Measurements from ENCODE around the gene SMG5.
"Not testable (repeated sequence)": the region's sequence is repeated elsewhere in the genome, so short reads cannot be mapped to it uniquely, and the experiment has no call there.

The SMG5 gene

GRCh38 chr1:156245451-156246232 is 37.0 kb downstream of the SMG5 start:
- DNase-seq (ENCODE audit: low read depth in 3 of 3), result no peak

GRCh38 chr1:156244712-156245111 is 37.9 kb downstream of the SMG5 start:
- DNase-seq (ENCODE audit: low read depth in 3 of 3), result no peak

GRCh38 chr1:156244126-156244525 is 38.5 kb downstream of the SMG5 start:
- no peak for DNase-seq (ENCODE audit: low read depth in 3 of 3)

GRCh38 chr1:156242738-156243137 is 39.9 kb downstream of the SMG5 start:
- DNase-seq (ENCODE audit: low read depth in 3 of 3), result no peak

- no peak for DNase-seq (ENCODE audit: low read depth in 3 of 3)
These were observed 40.7 kb downstream of the SMG5 start, which contains the start of gene BGLAP for GRCh38 chr1:156241926-156242325. BGLAP (plus strand) TSS chr1:156242184; CDS start chr1:156242232, 48 bp downstream.

GRCh38 chr1:156241311-156241811 is 41.3 kb downstream of the SMG5 start:
- no peak for DNase-seq (ENCODE audit: low read depth in 3 of 3)

- no peak for DNase-seq (ENCODE audit: low read depth in 3 of 3)
These were observed 44.4 kb downstream of the SMG5 start for GRCh38 chr1:156238248-156238647.

- DNase-seq (ENCODE audit: low read depth in 3 of 3), result no peak
These were observed 46.5 kb downstream of the SMG5 start for GRCh38 chr1:156236164-156236563.

GRCh38 chr1:156233426-156234127 is 49.0 kb downstream of the SMG5 start:
- no peak for DNase-seq (ENCODE audit: low read depth in 3 of 3)

- DNase-seq (ENCODE audit: low read depth in 3 of 3), result no peak
These were observed 50.3 kb downstream of the SMG5 start for GRCh38 chr1:156232201-156232894.

GRCh38 chr1:156230473-156230837 is 52.2 kb downstream of the SMG5 start:
- no peak for DNase-seq (ENCODE audit: low read depth in 3 of 3)

- no peak for DNase-seq (ENCODE audit: low read depth in 3 of 3)
These were observed 52.7 kb downstream of the SMG5 start for GRCh38 chr1:156229809-156230472.

GRCh38 chr1:156228501-156228900 is 54.1 kb downstream of the SMG5 start:
- no peak for DNase-seq (ENCODE audit: low read depth in 3 of 3)

- DNase-seq (ENCODE audit: low read depth in 3 of 3), result no peak
These were observed 55.8 kb downstream of the SMG5 start for GRCh38 chr1:156226782-156227181.

- DNase-seq (ENCODE audit: low read depth in 3 of 3), result no peak
These were observed 56.5 kb downstream of the SMG5 start for GRCh38 chr1:156226116-156226538.

- DNase-seq (ENCODE audit: low read depth in 3 of 3), result no peak
These were observed 57.0 kb downstream of the SMG5 start for GRCh38 chr1:156225677-156226014.

GRCh38 chr1:156221986-156222692 is 60.5 kb downstream of the SMG5 start:
- DNase-seq (ENCODE audit: low read depth in 3 of 3), result no peak

- DNase-seq (ENCODE audit: low read depth in 3 of 3), result no peak
These were observed 62.4 kb downstream of the SMG5 start for GRCh38 chr1:156220226-156220625.

- DNase-seq (ENCODE audit: low read depth in 3 of 3), result peak in 1 of 3 experiments; percentile 40
These were observed 64.8 kb downstream of the SMG5 start for GRCh38 chr1:156217871-156218270.

GRCh38 chr1:156216361-156217086 is 66.1 kb downstream of the SMG5 start:
- not testable (repeated sequence) for DNase-seq (ENCODE audit: low read depth in 3 of 3)
